ENCODE data around the gene CDC34.

The CDC34 gene

GRCh38 chr19:543910-544608, 12.5 kb downstream of the CDC34 start, which contains the start of gene GZMM:
TSS of gene GZMM (plus strand) at chr19:544053. CDS start at chr19:544072, 19 bp downstream.
- DNase-seq = peak; percentile 73

GRCh38 chr19:547117-547516, 15.6 kb downstream of the CDC34 start:
- no peak for DNase-seq

- no peak for DNase-seq
Measured at GRCh38 chr19:547836-548720, 16.5 kb downstream of the CDC34 start.

GRCh38 chr19:548886-549830, 17.6 kb downstream of the CDC34 start:
- DNase-seq = no peak

- no peak for DNase-seq
Measured at GRCh38 chr19:554817-555216, 23.3 kb downstream of the CDC34 start.

- DNase-seq = no peak
Measured at GRCh38 chr19:555474-555808, 23.9 kb downstream of the CDC34 start.

GRCh38 chr19:556611-557382, 25.2 kb downstream of the CDC34 start:
- no peak for DNase-seq

- no peak for DNase-seq
Measured at GRCh38 chr19:558770-559439, 27.3 kb downstream of the CDC34 start.

- DNase-seq = no peak
Measured at GRCh38 chr19:560121-560520, 28.6 kb downstream of the CDC34 start.

GRCh38 chr19:566403-566802, 34.8 kb downstream of the CDC34 start:
- DNase-seq = no peak

GRCh38 chr19:566844-567243, 35.3 kb downstream of the CDC34 start:
- DNase-seq = no peak

GRCh38 chr19:567296-567900, 35.8 kb downstream of the CDC34 start:
- DNase-seq = no peak

GRCh38 chr19:570251-570686, 38.7 kb downstream of the CDC34 start:
- no peak for DNase-seq

GRCh38 chr19:570937-571565, 39.5 kb downstream of the CDC34 start:
- peak; percentile 43 for DNase-seq

GRCh38 chr19:571566-571974, 40.0 kb downstream of the CDC34 start:
- no peak for DNase-seq

- DNase-seq = peak; percentile 98
Measured at GRCh38 chr19:572140-572742, 40.7 kb downstream of the CDC34 start, which contains the start of gene BSG. TSS of gene BSG (plus strand) at chr19:572596. CDS start at chr19:572635, 39 bp downstream.

GRCh38 chr19:572743-573518, 41.4 kb downstream of the CDC34 start:
- DNase-seq = no peak

GRCh38 chr19:573519-573825, 41.9 kb downstream of the CDC34 start:
- no peak for DNase-seq

All from T-helper 9 cell (primary cell).